ENCODE data around the gene LPP. TPM values are rescaled to one million over a fixed set of nuclear protein-coding genes. Genes with fewer than 3 reads are reported as not detected.

The LPP gene
- total RNA-seq, 1 experiment from 2014 or later: 22.1 TPM

- DNase-seq (ENCODE audit: extremely low read depth, low read depth): no peak
Measured at GRCh38 chr3:188192034-188192433, 38.1 kb downstream of the LPP start.

GRCh38 chr3:188194332-188194731 lies 40.4 kb downstream of the LPP start:
- no peak for DNase-seq (ENCODE audit: extremely low read depth, low read depth)

GRCh38 chr3:188196232-188196990 lies 42.5 kb downstream of the LPP start:
- DNase-seq (ENCODE audit: extremely low read depth, low read depth): no peak

GRCh38 chr3:188197388-188197847 lies 43.5 kb downstream of the LPP start:
- no peak for DNase-seq (ENCODE audit: extremely low read depth, low read depth)

GRCh38 chr3:188198001-188198400 lies 44.0 kb downstream of the LPP start:
- no peak for DNase-seq (ENCODE audit: extremely low read depth, low read depth)

GRCh38 chr3:188198760-188199327 lies 44.9 kb downstream of the LPP start:
- DNase-seq (ENCODE audit: extremely low read depth, low read depth): no peak

- no peak for DNase-seq (ENCODE audit: extremely low read depth, low read depth)
Measured at GRCh38 chr3:188199386-188199785, 45.4 kb downstream of the LPP start.

GRCh38 chr3:188200481-188200880 lies 46.5 kb downstream of the LPP start:
- DNase-seq (ENCODE audit: extremely low read depth, low read depth): no peak

- no peak for DNase-seq (ENCODE audit: extremely low read depth, low read depth)
Measured at GRCh38 chr3:188202358-188203138, 48.6 kb downstream of the LPP start.

- DNase-seq (ENCODE audit: extremely low read depth, low read depth): no peak
Measured at GRCh38 chr3:188204526-188204925, 50.6 kb downstream of the LPP start.

- no peak for DNase-seq (ENCODE audit: extremely low read depth, low read depth)
Measured at GRCh38 chr3:188205992-188206416, 52.0 kb downstream of the LPP start.

GRCh38 chr3:188206787-188207186 lies 52.8 kb downstream of the LPP start:
- DNase-seq (ENCODE audit: extremely low read depth, low read depth): no peak

GRCh38 chr3:188207941-188208515 lies 54.1 kb downstream of the LPP start:
- DNase-seq (ENCODE audit: extremely low read depth, low read depth): no peak

- DNase-seq (ENCODE audit: extremely low read depth, low read depth): no peak
Measured at GRCh38 chr3:188208516-188208981, 54.6 kb downstream of the LPP start.

- DNase-seq (ENCODE audit: extremely low read depth, low read depth): no peak
Measured at GRCh38 chr3:188209034-188209433, 55.1 kb downstream of the LPP start.

- no peak for DNase-seq (ENCODE audit: extremely low read depth, low read depth)
Measured at GRCh38 chr3:188209740-188210139, 55.8 kb downstream of the LPP start.

GRCh38 chr3:188211476-188211875 lies 57.5 kb downstream of the LPP start:
- no peak for DNase-seq (ENCODE audit: extremely low read depth, low read depth)

- no peak for DNase-seq (ENCODE audit: extremely low read depth, low read depth)
Measured at GRCh38 chr3:188212308-188212969, 58.5 kb downstream of the LPP start.

- DNase-seq (ENCODE audit: extremely low read depth, low read depth): no peak
Measured at GRCh38 chr3:188214442-188214841, 60.5 kb downstream of the LPP start.

- DNase-seq (ENCODE audit: extremely low read depth, low read depth): no peak
Measured at GRCh38 chr3:188215129-188215528, 61.2 kb downstream of the LPP start.
